IMR-90 (cell line): ENCODE data around the gene FNIP2.

Experiments
- CEBPB ChIP-seq: IDR thresholded peaks from 2 replicates; pipeline ENCODE4 v1.6.1; 2012; ENCODE audit warnings: low read depth, low read length, improper control_type of control experiment
- CHD1 ChIP-seq: IDR thresholded peaks from 2 replicates; pipeline ENCODE4 v1.6.1; 2012; ENCODE audit warnings: low read depth, low read length, improper control_type of control experiment
- MAFK ChIP-seq: IDR thresholded peaks from 2 replicates; pipeline ENCODE4 v1.6.1; 2012; ENCODE audit warnings: low read depth, low read length, improper control_type of control experiment
- MXI1 ChIP-seq: IDR thresholded peaks from 2 replicates; pipeline ENCODE4 v1.6.1; 2012; ENCODE audit warnings: low read depth, mild to moderate bottlenecking, low read length, moderate library complexity, borderline replicate concordance
- POLR2A ChIP-seq: IDR thresholded peaks from 2 replicates; pipeline ENCODE4 v1.6.1; 2012; ENCODE audit warnings: mild to moderate bottlenecking, low read depth, low read length
- RAD21 ChIP-seq: IDR thresholded peaks from 2 replicates; pipeline ENCODE4 v1.6.1; 2012; ENCODE audit warnings: low read length, improper control_type of control experiment
- RCOR1 ChIP-seq: IDR thresholded peaks from 2 replicates; pipeline ENCODE4 v1.6.1; 2012; ENCODE audit warnings: mild to moderate bottlenecking, low read length, improper control_type of control experiment; ENCODE audit not compliant: insufficient replicate concordance
- RFX5 ChIP-seq: IDR thresholded peaks from 2 replicates; pipeline ENCODE4 v1.8.0; 2012; ENCODE audit warnings: low read depth, mild to moderate bottlenecking, low read length, moderate library complexity
- SMC3 ChIP-seq: fragments of 150-350 bp; IDR thresholded peaks from 2 replicates; pipeline ENCODE4 v1.6.1; 2016; ENCODE audit warnings: low read depth, mild to moderate bottlenecking, antibody characterized with exemption, low read length, moderate library complexity
- TF ChIP-seq, protein P1 (sequence below): conservative IDR thresholded peaks from 2 replicates; pipeline ENCODE4 v1.5.1; 2012; ENCODE audit warnings: mild to moderate bottlenecking, low read depth, low read length, improper control_type of control experiment
- TF ChIP-seq, protein P2 (sequence below): fragments of 150-350 bp; IDR thresholded peaks from 2 replicates; pipeline ENCODE4 v1.6.1; 2017; ENCODE audit warnings: mild to moderate bottlenecking, antibody characterized with exemption, low read length, low read depth
- TF ChIP-seq, protein P3 (sequence below): fragments of 150-350 bp; IDR thresholded peaks from 2 replicates; pipeline ENCODE4 v1.6.1; 2016; ENCODE audit warnings: low read depth, mild to moderate bottlenecking, low read length, moderate library complexity, borderline replicate concordance

DNA sequence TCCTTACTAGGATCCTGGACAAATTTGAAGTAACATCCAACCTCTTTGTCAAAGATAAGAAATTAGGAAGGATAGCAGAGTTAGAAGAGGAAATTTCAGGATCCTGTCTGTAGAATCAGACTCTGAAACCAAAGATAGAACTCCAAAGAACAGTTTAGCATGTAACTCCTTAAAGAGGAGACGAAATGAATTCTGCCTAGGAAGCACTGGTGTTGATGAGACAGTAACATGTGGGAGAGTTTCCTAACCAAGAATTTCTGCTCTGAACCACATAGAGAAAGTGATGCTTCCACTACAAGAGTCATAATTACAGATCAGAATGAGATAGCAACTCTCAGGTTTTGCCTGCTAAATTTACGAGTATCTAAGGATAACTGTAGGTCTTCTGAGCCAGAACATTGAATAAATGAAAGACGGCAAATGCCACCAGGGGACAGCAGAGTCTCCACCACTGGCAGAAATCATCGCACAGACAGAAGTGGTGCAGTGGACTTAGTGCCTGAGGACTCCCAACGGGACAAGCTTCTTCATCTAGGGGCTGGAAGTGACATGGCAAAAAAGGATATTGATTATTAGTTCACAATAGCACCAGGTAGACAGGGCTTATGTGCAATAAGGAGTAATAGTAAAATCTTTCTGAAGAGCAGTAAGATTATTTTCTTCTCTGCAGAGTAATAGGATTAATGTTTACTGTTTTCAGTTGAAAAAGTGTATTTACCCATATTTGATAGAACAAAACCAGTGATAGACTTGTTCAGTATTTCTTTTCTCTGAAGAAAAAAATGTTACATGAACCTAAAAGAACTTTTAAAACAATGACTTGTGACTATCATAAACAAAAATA is 38.9 kb upstream of the FNIP2 start:
- TF ChIP-seq, protein P1, sequence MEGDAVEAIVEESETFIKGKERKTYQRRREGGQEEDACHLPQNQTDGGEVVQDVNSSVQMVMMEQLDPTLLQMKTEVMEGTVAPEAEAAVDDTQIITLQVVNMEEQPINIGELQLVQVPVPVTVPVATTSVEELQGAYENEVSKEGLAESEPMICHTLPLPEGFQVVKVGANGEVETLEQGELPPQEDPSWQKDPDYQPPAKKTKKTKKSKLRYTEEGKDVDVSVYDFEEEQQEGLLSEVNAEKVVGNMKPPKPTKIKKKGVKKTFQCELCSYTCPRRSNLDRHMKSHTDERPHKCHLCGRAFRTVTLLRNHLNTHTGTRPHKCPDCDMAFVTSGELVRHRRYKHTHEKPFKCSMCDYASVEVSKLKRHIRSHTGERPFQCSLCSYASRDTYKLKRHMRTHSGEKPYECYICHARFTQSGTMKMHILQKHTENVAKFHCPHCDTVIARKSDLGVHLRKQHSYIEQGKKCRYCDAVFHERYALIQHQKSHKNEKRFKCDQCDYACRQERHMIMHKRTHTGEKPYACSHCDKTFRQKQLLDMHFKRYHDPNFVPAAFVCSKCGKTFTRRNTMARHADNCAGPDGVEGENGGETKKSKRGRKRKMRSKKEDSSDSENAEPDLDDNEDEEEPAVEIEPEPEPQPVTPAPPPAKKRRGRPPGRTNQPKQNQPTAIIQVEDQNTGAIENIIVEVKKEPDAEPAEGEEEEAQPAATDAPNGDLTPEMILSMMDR = peak; percentile 98
- TF ChIP-seq SMC3 = peak; percentile 99
- no peak for TF ChIP-seq POLR2A
- TF ChIP-seq, protein P2, sequence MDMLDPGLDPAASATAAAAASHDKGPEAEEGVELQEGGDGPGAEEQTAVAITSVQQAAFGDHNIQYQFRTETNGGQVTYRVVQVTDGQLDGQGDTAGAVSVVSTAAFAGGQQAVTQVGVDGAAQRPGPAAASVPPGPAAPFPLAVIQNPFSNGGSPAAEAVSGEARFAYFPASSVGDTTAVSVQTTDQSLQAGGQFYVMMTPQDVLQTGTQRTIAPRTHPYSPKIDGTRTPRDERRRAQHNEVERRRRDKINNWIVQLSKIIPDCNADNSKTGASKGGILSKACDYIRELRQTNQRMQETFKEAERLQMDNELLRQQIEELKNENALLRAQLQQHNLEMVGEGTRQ = no peak
- no peak for TF ChIP-seq MXI1
- no peak for TF ChIP-seq CEBPB
- TF ChIP-seq, protein P3, sequence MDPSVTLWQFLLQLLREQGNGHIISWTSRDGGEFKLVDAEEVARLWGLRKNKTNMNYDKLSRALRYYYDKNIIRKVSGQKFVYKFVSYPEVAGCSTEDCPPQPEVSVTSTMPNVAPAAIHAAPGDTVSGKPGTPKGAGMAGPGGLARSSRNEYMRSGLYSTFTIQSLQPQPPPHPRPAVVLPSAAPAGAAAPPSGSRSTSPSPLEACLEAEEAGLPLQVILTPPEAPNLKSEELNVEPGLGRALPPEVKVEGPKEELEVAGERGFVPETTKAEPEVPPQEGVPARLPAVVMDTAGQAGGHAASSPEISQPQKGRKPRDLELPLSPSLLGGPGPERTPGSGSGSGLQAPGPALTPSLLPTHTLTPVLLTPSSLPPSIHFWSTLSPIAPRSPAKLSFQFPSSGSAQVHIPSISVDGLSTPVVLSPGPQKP = no peak
- peak; percentile 97 for TF ChIP-seq RAD21
- no peak for TF ChIP-seq RCOR1
- no peak for TF ChIP-seq CHD1
- no peak for TF ChIP-seq MAFK
- no peak for TF ChIP-seq RFX5
